Measurements from ENCODE around the gene PLEKHF1. TPM values are rescaled to one million over a fixed set of nuclear protein-coding genes. Genes with fewer than 3 reads are reported as not detected.

Gene PLEKHF1
- total and polyA plus RNA-seq, 2 experiments from 2014 or later = 10.1 to 25.1 TPM

DNA sequence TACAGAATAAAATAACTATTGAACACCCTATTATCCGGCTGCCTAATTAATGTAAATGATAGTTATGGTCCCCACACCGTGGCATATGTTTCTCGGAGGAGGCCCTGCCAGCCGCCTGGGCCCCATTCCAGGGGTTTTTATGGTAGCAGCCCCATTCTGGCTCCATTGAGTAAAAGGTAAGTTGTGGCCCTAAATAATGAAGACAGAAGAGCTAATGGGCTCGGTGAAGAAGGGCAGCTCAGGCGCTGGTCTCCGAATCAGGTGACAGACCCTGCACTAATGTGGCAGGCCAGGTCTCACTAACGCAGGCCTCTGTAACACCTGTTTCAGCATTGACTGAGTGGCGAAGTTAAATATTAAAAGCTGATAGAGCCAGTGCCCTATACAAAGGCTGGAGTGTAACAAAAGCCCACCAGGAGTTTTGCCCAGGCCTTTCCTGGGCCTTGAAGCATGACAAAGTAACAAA is 40.0 kb upstream of the PLEKHF1 start:
- Mint-ChIP-seq H3K4me3 (no peak overlapping the region), H3K4me1 (peaks cover 8% of the 10 kb centered on the region), H3K27ac (peak overlapping the region; percentile 15; the same call in 1 of the 2 replicates), H3K27me3 (ENCODE audit: insufficient read depth, low read depth, poor library complexity) (peaks cover 16% of the 10 kb centered on the region), H3K36me3 (ENCODE audit: low read depth) (no peaks in the 10 kb centered on the region), H3K9me3 (no peaks in the 10 kb centered on the region; the same call in 2 of the 3 replicates)
- Histone ChIP-seq H3K4me1 (ENCODE audit: insufficient read depth) (peaks cover 10% of the 10 kb centered on the region), H3K79me2 (replicated peaks; ENCODE audit: insufficient read depth) (no peaks in the 10 kb centered on the region), H3K9me2 (ENCODE audit: insufficient read depth) (no peaks in the 10 kb centered on the region), H3K4me3 (no peak overlapping the region), H3K36me3 (ENCODE audit: insufficient read depth) (no peaks in the 10 kb centered on the region), H4K20me1 (replicated peaks; ENCODE audit: insufficient read depth) (no peaks in the 10 kb centered on the region), H3F3A (replicated peaks; ENCODE audit: low read depth) (no peaks in the 10 kb centered on the region), H3K4me2 (no peak overlapping the region), H3K27ac (ENCODE audit: low read depth) (peak overlapping the region; percentile 26; the same call in 1 of the 2 replicates), H2AFZ (peak overlapping the region; percentile 67; the same call in 1 of the 2 replicates), H3K27me3 (ENCODE audit: insufficient read depth) (no peaks in the 10 kb centered on the region)
- TF ChIP-seq EZH2phosphoT487 (IDR thresholded peaks at IDR 0.05; ENCODE audit: unreplicated experiment) = no peak
- TF ChIP-seq POLR2AphosphoS5 (IDR thresholded peaks at IDR 0.05; ENCODE audit: low read depth) = no peak
- TF ChIP-seq ZNF331 (CRISPR knock-in tag; IDR thresholded peaks at IDR 0.05; ENCODE audit: low read depth) = no peak
- no peak for TF ChIP-seq ZNF114 (CRISPR knock-in tag; IDR thresholded peaks at IDR 0.05)
- TF ChIP-seq, protein P1, sequence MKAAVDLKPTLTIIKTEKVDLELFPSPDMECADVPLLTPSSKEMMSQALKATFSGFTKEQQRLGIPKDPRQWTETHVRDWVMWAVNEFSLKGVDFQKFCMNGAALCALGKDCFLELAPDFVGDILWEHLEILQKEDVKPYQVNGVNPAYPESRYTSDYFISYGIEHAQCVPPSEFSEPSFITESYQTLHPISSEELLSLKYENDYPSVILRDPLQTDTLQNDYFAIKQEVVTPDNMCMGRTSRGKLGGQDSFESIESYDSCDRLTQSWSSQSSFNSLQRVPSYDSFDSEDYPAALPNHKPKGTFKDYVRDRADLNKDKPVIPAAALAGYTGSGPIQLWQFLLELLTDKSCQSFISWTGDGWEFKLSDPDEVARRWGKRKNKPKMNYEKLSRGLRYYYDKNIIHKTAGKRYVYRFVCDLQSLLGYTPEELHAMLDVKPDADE (IDR thresholded peaks at IDR 0.05) = no peak
- TF ChIP-seq, protein P2, sequence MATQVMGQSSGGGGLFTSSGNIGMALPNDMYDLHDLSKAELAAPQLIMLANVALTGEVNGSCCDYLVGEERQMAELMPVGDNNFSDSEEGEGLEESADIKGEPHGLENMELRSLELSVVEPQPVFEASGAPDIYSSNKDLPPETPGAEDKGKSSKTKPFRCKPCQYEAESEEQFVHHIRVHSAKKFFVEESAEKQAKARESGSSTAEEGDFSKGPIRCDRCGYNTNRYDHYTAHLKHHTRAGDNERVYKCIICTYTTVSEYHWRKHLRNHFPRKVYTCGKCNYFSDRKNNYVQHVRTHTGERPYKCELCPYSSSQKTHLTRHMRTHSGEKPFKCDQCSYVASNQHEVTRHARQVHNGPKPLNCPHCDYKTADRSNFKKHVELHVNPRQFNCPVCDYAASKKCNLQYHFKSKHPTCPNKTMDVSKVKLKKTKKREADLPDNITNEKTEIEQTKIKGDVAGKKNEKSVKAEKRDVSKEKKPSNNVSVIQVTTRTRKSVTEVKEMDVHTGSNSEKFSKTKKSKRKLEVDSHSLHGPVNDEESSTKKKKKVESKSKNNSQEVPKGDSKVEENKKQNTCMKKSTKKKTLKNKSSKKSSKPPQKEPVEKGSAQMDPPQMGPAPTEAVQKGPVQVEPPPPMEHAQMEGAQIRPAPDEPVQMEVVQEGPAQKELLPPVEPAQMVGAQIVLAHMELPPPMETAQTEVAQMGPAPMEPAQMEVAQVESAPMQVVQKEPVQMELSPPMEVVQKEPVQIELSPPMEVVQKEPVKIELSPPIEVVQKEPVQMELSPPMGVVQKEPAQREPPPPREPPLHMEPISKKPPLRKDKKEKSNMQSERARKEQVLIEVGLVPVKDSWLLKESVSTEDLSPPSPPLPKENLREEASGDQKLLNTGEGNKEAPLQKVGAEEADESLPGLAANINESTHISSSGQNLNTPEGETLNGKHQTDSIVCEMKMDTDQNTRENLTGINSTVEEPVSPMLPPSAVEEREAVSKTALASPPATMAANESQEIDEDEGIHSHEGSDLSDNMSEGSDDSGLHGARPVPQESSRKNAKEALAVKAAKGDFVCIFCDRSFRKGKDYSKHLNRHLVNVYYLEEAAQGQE (IDR thresholded peaks at IDR 0.05; ENCODE audit: unreplicated experiment) = no peak
- TF ChIP-seq, protein P3, sequence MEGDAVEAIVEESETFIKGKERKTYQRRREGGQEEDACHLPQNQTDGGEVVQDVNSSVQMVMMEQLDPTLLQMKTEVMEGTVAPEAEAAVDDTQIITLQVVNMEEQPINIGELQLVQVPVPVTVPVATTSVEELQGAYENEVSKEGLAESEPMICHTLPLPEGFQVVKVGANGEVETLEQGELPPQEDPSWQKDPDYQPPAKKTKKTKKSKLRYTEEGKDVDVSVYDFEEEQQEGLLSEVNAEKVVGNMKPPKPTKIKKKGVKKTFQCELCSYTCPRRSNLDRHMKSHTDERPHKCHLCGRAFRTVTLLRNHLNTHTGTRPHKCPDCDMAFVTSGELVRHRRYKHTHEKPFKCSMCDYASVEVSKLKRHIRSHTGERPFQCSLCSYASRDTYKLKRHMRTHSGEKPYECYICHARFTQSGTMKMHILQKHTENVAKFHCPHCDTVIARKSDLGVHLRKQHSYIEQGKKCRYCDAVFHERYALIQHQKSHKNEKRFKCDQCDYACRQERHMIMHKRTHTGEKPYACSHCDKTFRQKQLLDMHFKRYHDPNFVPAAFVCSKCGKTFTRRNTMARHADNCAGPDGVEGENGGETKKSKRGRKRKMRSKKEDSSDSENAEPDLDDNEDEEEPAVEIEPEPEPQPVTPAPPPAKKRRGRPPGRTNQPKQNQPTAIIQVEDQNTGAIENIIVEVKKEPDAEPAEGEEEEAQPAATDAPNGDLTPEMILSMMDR (conservative IDR thresholded peaks at IDR 0.05; ENCODE audit: low read depth in 2 of 2) = no peak
- TF ChIP-seq CREB1 (CRISPR knock-in tag; IDR thresholded peaks at IDR 0.05; ENCODE audit: low read depth) = no peak
- TF ChIP-seq JUNB (IDR thresholded peaks at IDR 0.05; ENCODE audit: unreplicated experiment) = no peak
- no peak for TF ChIP-seq EZH2 (IDR thresholded peaks at IDR 0.05; ENCODE audit: low read depth, unreplicated experiment)
- TF ChIP-seq NANOG (IDR thresholded peaks at IDR 0.05; ENCODE audit: borderline replicate concordance) = no peak
- TF ChIP-seq STAT1 (IDR thresholded peaks at IDR 0.05; ENCODE audit: unreplicated experiment) = no peak
- TF ChIP-seq, protein P4, sequence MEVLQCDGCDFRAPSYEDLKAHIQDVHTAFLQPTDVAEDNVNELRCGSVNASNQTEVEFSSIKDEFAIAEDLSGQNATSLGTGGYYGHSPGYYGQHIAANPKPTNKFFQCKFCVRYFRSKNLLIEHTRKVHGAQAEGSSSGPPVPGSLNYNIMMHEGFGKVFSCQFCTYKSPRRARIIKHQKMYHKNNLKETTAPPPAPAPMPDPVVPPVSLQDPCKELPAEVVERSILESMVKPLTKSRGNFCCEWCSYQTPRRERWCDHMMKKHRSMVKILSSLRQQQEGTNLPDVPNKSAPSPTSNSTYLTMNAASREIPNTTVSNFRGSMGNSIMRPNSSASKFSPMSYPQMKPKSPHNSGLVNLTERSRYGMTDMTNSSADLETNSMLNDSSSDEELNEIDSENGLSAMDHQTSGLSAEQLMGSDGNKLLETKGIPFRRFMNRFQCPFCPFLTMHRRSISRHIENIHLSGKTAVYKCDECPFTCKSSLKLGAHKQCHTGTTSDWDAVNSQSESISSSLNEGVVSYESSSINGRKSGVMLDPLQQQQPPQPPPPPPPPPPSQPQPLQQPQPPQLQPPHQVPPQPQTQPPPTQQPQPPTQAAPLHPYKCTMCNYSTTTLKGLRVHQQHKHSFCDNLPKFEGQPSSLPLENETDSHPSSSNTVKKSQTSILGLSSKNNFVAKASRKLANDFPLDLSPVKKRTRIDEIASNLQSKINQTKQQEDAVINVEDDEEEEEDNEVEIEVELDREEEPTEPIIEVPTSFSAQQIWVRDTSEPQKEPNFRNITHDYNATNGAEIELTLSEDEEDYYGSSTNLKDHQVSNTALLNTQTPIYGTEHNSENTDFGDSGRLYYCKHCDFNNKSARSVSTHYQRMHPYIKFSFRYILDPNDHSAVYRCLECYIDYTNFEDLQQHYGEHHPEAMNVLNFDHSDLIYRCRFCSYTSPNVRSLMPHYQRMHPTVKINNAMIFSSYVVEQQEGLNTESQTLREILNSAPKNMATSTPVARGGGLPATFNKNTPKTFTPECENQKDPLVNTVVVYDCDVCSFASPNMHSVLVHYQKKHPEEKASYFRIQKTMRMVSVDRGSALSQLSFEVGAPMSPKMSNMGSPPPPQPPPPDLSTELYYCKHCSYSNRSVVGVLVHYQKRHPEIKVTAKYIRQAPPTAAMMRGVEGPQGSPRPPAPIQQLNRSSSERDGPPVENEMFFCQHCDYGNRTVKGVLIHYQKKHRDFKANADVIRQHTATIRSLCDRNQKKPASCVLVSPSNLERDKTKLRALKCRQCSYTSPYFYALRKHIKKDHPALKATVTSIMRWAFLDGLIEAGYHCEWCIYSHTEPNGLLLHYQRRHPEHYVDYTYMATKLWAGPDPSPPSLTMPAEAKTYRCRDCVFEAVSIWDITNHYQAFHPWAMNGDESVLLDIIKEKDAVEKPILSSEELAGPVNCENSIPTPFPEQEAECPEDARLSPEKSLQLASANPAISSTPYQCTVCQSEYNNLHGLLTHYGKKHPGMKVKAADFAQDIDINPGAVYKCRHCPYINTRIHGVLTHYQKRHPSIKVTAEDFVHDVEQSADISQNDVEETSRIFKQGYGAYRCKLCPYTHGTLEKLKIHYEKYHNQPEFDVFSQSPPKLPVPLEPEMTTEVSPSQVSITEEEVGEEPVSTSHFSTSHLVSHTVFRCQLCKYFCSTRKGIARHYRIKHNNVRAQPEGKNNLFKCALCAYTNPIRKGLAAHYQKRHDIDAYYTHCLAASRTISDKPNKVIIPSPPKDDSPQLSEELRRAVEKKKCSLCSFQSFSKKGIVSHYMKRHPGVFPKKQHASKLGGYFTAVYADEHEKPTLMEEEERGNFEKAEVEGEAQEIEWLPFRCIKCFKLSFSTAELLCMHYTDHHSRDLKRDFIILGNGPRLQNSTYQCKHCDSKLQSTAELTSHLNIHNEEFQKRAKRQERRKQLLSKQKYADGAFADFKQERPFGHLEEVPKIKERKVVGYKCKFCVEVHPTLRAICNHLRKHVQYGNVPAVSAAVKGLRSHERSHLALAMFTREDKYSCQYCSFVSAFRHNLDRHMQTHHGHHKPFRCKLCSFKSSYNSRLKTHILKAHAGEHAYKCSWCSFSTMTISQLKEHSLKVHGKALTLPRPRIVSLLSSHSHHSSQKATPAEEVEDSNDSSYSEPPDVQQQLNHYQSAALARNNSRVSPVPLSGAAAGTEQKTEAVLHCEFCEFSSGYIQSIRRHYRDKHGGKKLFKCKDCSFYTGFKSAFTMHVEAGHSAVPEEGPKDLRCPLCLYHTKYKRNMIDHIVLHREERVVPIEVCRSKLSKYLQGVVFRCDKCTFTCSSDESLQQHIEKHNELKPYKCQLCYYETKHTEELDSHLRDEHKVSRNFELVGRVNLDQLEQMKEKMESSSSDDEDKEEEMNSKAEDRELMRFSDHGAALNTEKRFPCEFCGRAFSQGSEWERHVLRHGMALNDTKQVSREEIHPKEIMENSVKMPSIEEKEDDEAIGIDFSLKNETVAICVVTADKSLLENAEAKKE (CRISPR knock-in tag; IDR thresholded peaks at IDR 0.05) = no peak
- ATAC-seq = 0 out of 3 replicates have a peak, but pooled peaks have one; percentile 18
- DNase-seq (ENCODE audit: low spot score) = no peak

All from GM23338 (cell line).